Progenitor cell of endocrine pancreas (in vitro differentiated cells): ENCODE measurements around the gene KIAA1614. TPM values are rescaled to one million over a fixed set of nuclear protein-coding genes. Genes with fewer than 3 reads are reported as not detected.
A peak's percentile ranks its signal among the peaks of the same experiment; 100 is the strongest.

ENCODE experiments used
- DNase-seq: peaks from one replicate; pipeline ENCODE4 v3.0.0; 2021; ENCODE audit warnings: low spot score; ENCODE audit not compliant: unreplicated experiment
- H3K27ac Mint-ChIP-seq: 2 replicates; pipeline ENCODE4 v1.8.0; 2021; ENCODE audit warnings: mild to moderate bottlenecking, moderate library complexity, mixed read lengths
- H3K27me3 Mint-ChIP-seq: 2 replicates; pipeline ENCODE4 v1.8.0; 2021; ENCODE audit warnings: mixed read lengths
- H3K36me3 Mint-ChIP-seq: 2 replicates; pipeline ENCODE4 v1.8.0; 2022; ENCODE audit warnings: mixed read lengths; ENCODE audit not compliant: insufficient read depth
- H3K4me1 Mint-ChIP-seq: 2 replicates; pipeline ENCODE4 v1.8.0; 2021; ENCODE audit warnings: low read depth, mixed read lengths
- H3K4me3 Mint-ChIP-seq: 2 replicates; pipeline ENCODE4 v1.8.0; 2021; ENCODE audit warnings: low read depth, mild to moderate bottlenecking, moderate library complexity, mixed read lengths
- H3K9me3 Mint-ChIP-seq: 2 replicates; pipeline ENCODE4 v1.8.0; 2021; ENCODE audit warnings: low read depth, mixed read lengths
- total RNA-seq: library from RNA; stranded (reverse); gene quantifications from 2 replicates; pipeline ENCODE4 v1.2.1, GENCODE V29; 2021
- TF ChIP-seq, protein P1 (sequence below): fragments of 200-600 bp; sonication (generic); IDR thresholded peaks from one replicate; pipeline ENCODE4 v1.5.0; 2021; ENCODE audit warnings: antibody characterized with exemption, mild to moderate bottlenecking; ENCODE audit not compliant: unreplicated experiment

KIAA1614 gene
- total RNA-seq, 1 donor from 2014 or later = 2.5 TPM

GRCh38 chr1:180909005-180909414 is 3.7 kb upstream of the KIAA1614 start:
- no peak overlapping the region for H3K4me3 Mint-ChIP-seq
- TF ChIP-seq, protein P1, sequence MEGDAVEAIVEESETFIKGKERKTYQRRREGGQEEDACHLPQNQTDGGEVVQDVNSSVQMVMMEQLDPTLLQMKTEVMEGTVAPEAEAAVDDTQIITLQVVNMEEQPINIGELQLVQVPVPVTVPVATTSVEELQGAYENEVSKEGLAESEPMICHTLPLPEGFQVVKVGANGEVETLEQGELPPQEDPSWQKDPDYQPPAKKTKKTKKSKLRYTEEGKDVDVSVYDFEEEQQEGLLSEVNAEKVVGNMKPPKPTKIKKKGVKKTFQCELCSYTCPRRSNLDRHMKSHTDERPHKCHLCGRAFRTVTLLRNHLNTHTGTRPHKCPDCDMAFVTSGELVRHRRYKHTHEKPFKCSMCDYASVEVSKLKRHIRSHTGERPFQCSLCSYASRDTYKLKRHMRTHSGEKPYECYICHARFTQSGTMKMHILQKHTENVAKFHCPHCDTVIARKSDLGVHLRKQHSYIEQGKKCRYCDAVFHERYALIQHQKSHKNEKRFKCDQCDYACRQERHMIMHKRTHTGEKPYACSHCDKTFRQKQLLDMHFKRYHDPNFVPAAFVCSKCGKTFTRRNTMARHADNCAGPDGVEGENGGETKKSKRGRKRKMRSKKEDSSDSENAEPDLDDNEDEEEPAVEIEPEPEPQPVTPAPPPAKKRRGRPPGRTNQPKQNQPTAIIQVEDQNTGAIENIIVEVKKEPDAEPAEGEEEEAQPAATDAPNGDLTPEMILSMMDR = no peak
- peaks cover 28% of the 10 kb centered on the region for H3K27me3 Mint-ChIP-seq
- DNase-seq = no peak
- no peak overlapping the region for H3K27ac Mint-ChIP-seq
- H3K9me3 Mint-ChIP-seq = no peaks in the 10 kb centered on the region
- peaks cover 17% of the 10 kb centered on the region for H3K4me1 Mint-ChIP-seq
- H3K36me3 Mint-ChIP-seq = no peaks in the 10 kb centered on the region

DNA sequence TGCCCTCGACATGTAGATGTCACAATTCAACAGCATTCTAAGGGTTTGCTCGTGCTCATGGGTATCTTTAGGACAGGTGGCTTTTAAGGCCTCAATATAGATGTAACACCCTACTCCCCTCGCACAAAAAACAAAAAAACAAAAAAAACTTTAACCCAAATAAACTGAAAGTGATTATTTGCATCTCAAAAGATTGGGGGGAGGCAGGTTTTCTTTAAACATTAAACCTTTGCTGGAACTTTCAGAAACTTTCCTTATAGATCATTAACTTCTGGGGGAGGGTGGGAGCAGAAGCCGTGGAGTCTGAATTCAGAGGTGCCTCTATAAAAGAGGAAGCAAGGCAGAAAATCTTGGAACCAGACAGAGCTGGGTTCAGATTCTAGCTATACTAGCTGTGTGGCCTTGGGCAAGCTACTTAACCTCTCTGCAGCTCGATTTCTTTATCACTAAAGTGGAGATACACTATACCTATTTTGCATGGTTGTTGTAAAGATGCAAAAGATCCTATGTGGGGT is 3.2 kb upstream of the KIAA1614 start:
- no peak overlapping the region for H3K4me3 Mint-ChIP-seq
- H3K36me3 Mint-ChIP-seq = no peaks in the 10 kb centered on the region
- H3K27me3 Mint-ChIP-seq = peaks cover 32% of the 10 kb centered on the region
- peaks cover 17% of the 10 kb centered on the region for H3K4me1 Mint-ChIP-seq
- no peak overlapping the region for H3K27ac Mint-ChIP-seq
- no peak for DNase-seq
- TF ChIP-seq, protein P1 = no peak
- H3K9me3 Mint-ChIP-seq = no peaks in the 10 kb centered on the region

DNA sequence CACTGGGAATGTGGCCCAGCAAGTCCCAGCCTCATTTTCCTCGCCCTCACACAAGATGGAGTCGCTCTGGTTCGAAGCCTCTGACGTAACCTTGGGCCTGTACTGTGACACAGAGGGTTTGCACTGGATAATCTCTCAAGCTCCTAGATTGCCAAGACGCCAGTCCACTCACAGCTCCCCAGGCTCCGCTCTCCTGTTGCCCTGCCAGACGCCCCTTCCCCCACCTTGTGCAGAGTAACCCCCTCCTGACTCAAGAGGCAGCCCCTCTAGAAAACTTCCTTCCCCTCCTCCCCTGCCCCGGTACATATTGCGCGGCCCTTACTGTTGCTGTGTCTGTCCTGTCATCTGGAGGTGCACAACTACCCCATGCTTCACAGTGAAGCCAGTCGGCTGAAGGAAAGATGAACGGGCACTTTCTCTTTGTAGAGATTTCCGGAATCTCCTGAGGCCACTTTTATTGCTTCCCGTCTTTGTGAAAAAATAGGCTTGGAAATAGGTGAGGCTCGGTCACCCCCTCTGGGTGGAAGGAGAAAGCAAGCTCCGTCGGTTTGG is 981 bp upstream of the KIAA1614 start:
- peak overlapping the region; percentile 63 for H3K4me3 Mint-ChIP-seq
- DNase-seq = no peak
- TF ChIP-seq, protein P1 = no peak
- H3K4me1 Mint-ChIP-seq = peaks cover 17% of the 10 kb centered on the region
- H3K36me3 Mint-ChIP-seq = no peaks in the 10 kb centered on the region
- peak overlapping the region; percentile 56 for H3K27ac Mint-ChIP-seq
- H3K27me3 Mint-ChIP-seq = peaks cover 44% of the 10 kb centered on the region
- no peaks in the 10 kb centered on the region for H3K9me3 Mint-ChIP-seq

DNA sequence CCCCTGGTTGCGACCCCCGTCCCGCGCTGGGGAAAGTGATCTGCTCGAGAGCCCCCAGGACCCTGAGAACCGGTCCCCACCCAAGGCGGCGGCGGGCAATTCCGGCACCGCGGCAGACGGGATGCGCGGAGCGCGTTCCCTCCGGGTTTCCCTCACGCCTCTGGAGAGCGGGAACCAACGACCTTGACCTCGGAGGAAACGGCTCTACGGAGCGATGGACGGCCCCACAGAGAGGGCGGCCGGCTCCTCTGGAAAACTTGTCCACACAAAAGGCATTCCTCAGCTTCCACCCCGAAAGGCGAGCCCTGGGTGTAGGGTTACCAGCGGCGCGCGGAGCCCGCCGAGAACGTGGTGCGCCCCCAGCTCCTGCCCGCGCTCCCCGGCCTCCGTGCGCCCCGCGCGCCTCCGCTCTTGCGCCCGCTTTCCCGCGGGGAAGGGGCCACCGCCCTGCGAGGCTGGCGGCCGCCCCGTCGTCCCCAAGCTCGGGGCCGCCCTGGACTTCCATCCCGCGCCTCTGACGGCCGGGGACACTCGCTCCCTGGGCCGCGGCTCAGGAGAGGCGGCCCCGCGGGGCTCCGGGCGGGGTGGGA is 391 bp upstream of the KIAA1614 start:
- DNase-seq = no peak
- TF ChIP-seq, protein P1 = no peak
- peak overlapping the region; percentile 56 for H3K27ac Mint-ChIP-seq

DNA sequence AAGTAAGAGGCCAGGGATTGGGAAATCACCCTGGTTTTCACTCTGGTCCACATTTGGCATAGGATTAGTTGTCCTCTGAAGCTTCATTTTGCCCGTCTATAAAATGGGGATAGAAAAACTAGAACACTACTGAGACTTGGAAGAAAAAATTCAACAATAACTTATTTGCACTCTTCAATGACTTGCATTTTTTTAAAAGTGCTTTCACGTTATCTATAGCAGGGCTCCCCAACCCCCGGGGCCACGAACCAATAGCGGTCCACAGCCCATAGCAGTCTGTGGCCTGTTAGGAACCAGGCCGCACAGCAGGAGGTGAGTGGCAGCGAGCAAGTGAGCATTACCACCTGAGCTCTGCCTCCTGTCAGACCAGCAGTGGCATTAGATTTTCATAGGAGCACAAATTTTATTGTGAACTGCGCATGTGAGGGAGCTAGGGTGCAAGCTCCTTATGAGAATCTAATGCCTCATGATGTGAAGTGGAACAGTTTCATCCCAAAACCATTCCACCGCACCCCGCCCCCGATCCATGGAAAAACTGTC is 2.8 kb downstream of the KIAA1614 start:
- Mint-ChIP-seq H3K4me3 (no peak overlapping the region), H3K36me3 (no peaks in the 10 kb centered on the region), H3K9me3 (no peaks in the 10 kb centered on the region), H3K4me1 (peaks cover 6% of the 10 kb centered on the region), H3K27ac (no peak overlapping the region), H3K27me3 (peaks cover 47% of the 10 kb centered on the region)
- no peak for DNase-seq
- TF ChIP-seq, protein P1 = no peak

More for the DNA sequence above, 391 bp upstream of the KIAA1614 start:
- H3K4me1 Mint-ChIP-seq = peaks cover 17% of the 10 kb centered on the region
- peaks cover 42% of the 10 kb centered on the region for H3K27me3 Mint-ChIP-seq
- no peaks in the 10 kb centered on the region for H3K9me3 Mint-ChIP-seq
- peak overlapping the region; percentile 63 for H3K4me3 Mint-ChIP-seq
- no peaks in the 10 kb centered on the region for H3K36me3 Mint-ChIP-seq
